Measurements from ENCODE around the gene METRN. TPM values are rescaled to one million over a fixed set of nuclear protein-coding genes. Genes with fewer than 3 reads are reported as not detected.

The METRN gene
- total and polyA plus RNA-seq, 2 experiments from 2014 or later, result 21.6 to 98.1 TPM

DNA sequence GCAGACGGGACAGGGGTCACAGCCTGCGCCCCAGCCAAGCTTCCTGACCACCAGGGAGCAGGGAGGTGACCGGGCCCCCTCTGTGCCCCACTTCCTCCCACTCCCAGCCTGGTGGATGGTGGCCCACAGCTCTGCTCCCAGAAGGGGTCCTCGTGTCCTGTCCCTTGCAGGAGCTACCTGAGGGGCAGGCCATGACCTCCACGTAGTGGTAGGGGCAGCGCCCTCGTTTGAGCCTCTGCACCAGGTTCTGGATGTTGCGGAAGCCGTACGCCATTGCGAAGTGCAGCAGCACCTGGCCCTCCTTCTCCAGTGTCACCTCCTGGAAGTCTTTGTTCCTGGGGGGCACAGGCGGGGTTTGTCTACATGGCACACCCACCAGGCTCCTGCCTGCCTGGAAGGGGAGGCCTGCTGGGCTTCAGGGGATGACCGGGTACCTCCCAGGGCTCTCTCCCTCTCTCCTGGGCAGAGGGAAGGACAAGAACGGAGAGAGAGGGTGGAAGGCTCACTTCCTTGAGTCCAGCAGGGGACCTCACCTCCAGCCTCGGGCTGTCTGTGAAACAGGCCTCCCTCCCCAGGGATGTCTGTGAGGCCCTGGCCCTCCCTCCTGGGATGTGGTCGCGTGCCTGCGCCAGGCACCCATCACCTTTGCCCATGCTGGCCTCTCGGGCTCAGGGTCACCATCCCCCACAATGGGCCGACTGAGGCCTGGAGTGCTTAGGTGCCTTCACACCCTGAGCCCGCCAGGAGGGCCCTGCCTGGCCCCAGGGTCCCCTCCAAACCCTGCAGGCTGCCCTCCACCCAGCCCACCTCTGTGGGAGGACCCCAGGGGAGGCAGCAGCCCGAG, 16.0 kb downstream of the METRN start:
- Histone ChIP-seq H3K9me3 (ENCODE audit: low read depth) (no peaks in the 10 kb centered on the region), H3K4me1 (ENCODE audit: insufficient read depth) (no peaks in the 10 kb centered on the region), H3K4me2 (ENCODE audit: unreplicated experiment) (no peak overlapping the region), H3K4me3 (no peak overlapping the region), H2AFZ (no peak overlapping the region), H4K20me1 (ENCODE audit: insufficient read depth) (no peaks in the 10 kb centered on the region), H3K79me2 (ENCODE audit: insufficient read depth) (no peaks in the 10 kb centered on the region), H3K9ac (no peak overlapping the region), H3K36me3 (ENCODE audit: low read depth) (no peaks in the 10 kb centered on the region), H3K27me3 (replicated peaks; ENCODE audit: insufficient read depth) (no peaks in the 10 kb centered on the region), H3K9me2 (ENCODE audit: insufficient read depth) (no peaks in the 10 kb centered on the region), H3K27ac (no peak overlapping the region), H3F3A (ENCODE audit: insufficient read depth) (no peaks in the 10 kb centered on the region)
- no peak for TF ChIP-seq EZH2phosphoT487 (IDR thresholded peaks at IDR 0.05; ENCODE audit: insufficient read depth, low read depth)
- TF ChIP-seq EZH2 (IDR thresholded peaks at IDR 0.05; ENCODE audit: insufficient read depth, poor library complexity, severe bottlenecking), result no peak
- DNase-seq, result no peak
- 86 to 90% methylated on average over 20 to 22 of the region's 22 CpGs for WGBS, 2 experiments (ENCODE audit: low coverage in 1 of 2, low lambda C conversion rate in 2 of 2, missing lambda C conversion rate in 2 of 2)
- in situ Hi-C loops (cut with MboI), result no loop called here

GRCh38 chr16:732332-732731, 17.4 kb downstream of the METRN start:
- Histone ChIP-seq H3K79me2 (ENCODE audit: insufficient read depth) (no peaks in the 10 kb centered on the region), H3K9me2 (ENCODE audit: insufficient read depth) (no peaks in the 10 kb centered on the region), H3K9me3 (ENCODE audit: low read depth) (no peaks in the 10 kb centered on the region), H4K20me1 (ENCODE audit: insufficient read depth) (no peaks in the 10 kb centered on the region), H3K4me2 (ENCODE audit: unreplicated experiment) (no peak overlapping the region), H3K27ac (no peak overlapping the region), H2AFZ (no peak overlapping the region), H3K9ac (no peak overlapping the region), H3K36me3 (ENCODE audit: low read depth) (no peaks in the 10 kb centered on the region), H3F3A (ENCODE audit: insufficient read depth) (no peaks in the 10 kb centered on the region), H3K4me3 (no peak overlapping the region), H3K27me3 (replicated peaks; ENCODE audit: insufficient read depth) (no peaks in the 10 kb centered on the region), H3K4me1 (ENCODE audit: insufficient read depth) (no peaks in the 10 kb centered on the region)
- in situ Hi-C loops (cut with MboI), result no loop called here
- 89 to 90% methylated on average over 12 of the region's 12 CpGs for WGBS, 2 experiments (ENCODE audit: low coverage in 1 of 2, low lambda C conversion rate in 2 of 2, missing lambda C conversion rate in 2 of 2)
- TF ChIP-seq EZH2 (IDR thresholded peaks at IDR 0.05; ENCODE audit: insufficient read depth, poor library complexity, severe bottlenecking) (no peak), EZH2phosphoT487 (IDR thresholded peaks at IDR 0.05; ENCODE audit: insufficient read depth, low read depth) (no peak)
- no peak for DNase-seq

DNA sequence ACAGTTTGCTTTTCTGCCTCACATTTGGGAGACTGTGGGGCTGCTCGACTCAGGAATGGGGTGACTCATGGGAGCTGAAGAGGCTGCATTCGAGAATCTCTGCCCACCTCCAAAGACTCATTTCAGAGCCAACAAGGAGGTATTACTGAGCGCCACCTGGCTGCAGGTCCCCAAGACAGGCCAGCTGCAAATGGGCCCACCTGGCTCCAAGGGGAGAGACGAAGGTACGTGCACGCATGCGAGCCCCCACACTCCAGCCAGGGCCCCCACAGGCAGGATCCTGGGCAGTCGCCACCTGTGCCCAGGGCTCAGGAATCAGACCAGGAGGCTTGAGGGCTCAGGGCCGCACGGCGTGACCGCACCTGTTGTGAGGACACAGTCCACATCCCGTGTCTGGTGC, 18.0 kb downstream of the METRN start:
- in situ Hi-C loops (cut with MboI), result no loop called here
- WGBS, 2 experiments (ENCODE audit: low coverage in 1 of 2, low lambda C conversion rate in 2 of 2, missing lambda C conversion rate in 2 of 2), result 90 to 94% methylated on average over 13 of the region's 13 CpGs
- Histone ChIP-seq H2AFZ (no peak overlapping the region), H3K9ac (no peak overlapping the region), H3K9me2 (ENCODE audit: insufficient read depth) (no peaks in the 10 kb centered on the region), H3K36me3 (ENCODE audit: low read depth) (no peaks in the 10 kb centered on the region), H4K20me1 (ENCODE audit: insufficient read depth) (no peaks in the 10 kb centered on the region), H3K9me3 (ENCODE audit: low read depth) (no peaks in the 10 kb centered on the region), H3F3A (ENCODE audit: insufficient read depth) (no peaks in the 10 kb centered on the region), H3K27ac (no peak overlapping the region), H3K27me3 (replicated peaks; ENCODE audit: insufficient read depth) (no peaks in the 10 kb centered on the region), H3K4me2 (ENCODE audit: unreplicated experiment) (no peak overlapping the region), H3K4me1 (ENCODE audit: insufficient read depth) (no peaks in the 10 kb centered on the region), H3K4me3 (no peak overlapping the region), H3K79me2 (ENCODE audit: insufficient read depth) (no peaks in the 10 kb centered on the region)
- TF ChIP-seq EZH2phosphoT487 (IDR thresholded peaks at IDR 0.05; ENCODE audit: insufficient read depth, low read depth) (no peak), EZH2 (IDR thresholded peaks at IDR 0.05; ENCODE audit: insufficient read depth, poor library complexity, severe bottlenecking) (no peak)
- peak; percentile 49 for DNase-seq

DNA sequence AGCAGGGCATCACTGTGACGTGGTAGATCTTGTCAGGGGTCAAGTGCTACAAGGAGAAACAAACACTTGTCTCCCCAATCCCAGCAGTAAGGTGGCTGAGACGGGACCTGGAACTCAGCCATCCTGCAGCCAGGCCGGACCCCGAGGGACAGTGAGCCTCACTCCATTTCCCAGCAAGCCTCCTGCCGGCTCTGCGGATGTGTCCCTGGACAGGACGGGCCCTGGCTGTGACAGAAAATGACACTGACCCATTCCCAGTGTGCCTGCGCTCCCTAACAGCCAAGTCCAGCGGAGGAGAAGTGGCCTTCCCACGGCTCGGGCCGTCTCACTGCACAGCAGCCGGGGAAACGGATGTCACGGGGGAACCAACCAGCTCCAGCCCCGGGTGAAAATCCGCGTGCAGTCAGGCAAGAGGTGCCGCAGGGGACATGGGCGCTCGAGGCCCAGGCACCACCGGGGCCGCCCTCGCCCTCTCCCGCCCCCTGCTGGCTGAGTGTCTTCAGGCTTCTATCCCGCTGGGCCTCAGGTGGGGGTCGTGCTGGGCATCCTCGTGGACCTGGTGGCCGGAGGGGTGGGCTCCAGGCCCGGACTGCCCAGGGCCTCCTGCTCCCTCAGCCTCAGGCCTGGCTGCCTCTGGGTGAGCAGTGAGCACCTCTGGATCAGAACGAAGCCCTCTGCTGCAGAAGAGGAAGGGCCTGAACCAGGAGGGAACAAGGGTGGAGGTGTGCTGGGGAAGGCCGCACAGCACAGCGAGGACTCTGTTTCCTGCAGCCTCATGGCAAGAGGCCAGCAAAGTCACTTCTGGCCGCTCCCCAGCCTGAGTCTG, 18.7 kb downstream of the METRN start:
- Histone ChIP-seq H3K27ac (no peak overlapping the region), H3K4me3 (no peak overlapping the region), H3K4me1 (ENCODE audit: insufficient read depth) (no peaks in the 10 kb centered on the region), H3K9me2 (ENCODE audit: insufficient read depth) (no peaks in the 10 kb centered on the region), H3K79me2 (ENCODE audit: insufficient read depth) (no peaks in the 10 kb centered on the region), H3K4me2 (ENCODE audit: unreplicated experiment) (no peak overlapping the region), H3K36me3 (ENCODE audit: low read depth) (no peaks in the 10 kb centered on the region), H3K9ac (no peak overlapping the region), H2AFZ (no peak overlapping the region), H3K9me3 (ENCODE audit: low read depth) (no peaks in the 10 kb centered on the region), H3F3A (ENCODE audit: insufficient read depth) (no peaks in the 10 kb centered on the region), H3K27me3 (replicated peaks; ENCODE audit: insufficient read depth) (no peaks in the 10 kb centered on the region), H4K20me1 (ENCODE audit: insufficient read depth) (no peaks in the 10 kb centered on the region)
- TF ChIP-seq EZH2phosphoT487 (IDR thresholded peaks at IDR 0.05; ENCODE audit: insufficient read depth, low read depth) (no peak), EZH2 (IDR thresholded peaks at IDR 0.05; ENCODE audit: insufficient read depth, poor library complexity, severe bottlenecking) (no peak)
- in situ Hi-C loops (cut with MboI), result no loop called here
- 92% methylated on average over 26 to 30 of the region's 34 CpGs for WGBS, 2 experiments (ENCODE audit: low coverage in 1 of 2, low lambda C conversion rate in 2 of 2, missing lambda C conversion rate in 2 of 2)
- no peak for DNase-seq
